Gastroesophageal sphincter (tissue), 3 donors: ENCODE measurements around the gene LCE6A.

Experiments used
- EP300 ChIP-seq: sonication (generic); formaldehyde crosslinking; IDR thresholded peaks from one replicate; pipeline ENCODE4 v1.6.1; 2017; ENCODE audit warnings: antibody characterized with exemption, mild to moderate bottlenecking
- TF ChIP-seq, protein P1 (sequence below), 4 experiments: fragments of 200-600 bp in 2 of 4; fragments of 450-650 bp in 2 of 4; sonication (generic) in 1 of 4; IDR thresholded peaks; one replicate each; pipeline ENCODE4 v1.5.1; 2017 to 2019; ENCODE audit warnings: antibody characterized with exemption in 4 of 4, mild to moderate bottlenecking in 2 of 4, moderate library complexity in 2 of 4

DNA sequence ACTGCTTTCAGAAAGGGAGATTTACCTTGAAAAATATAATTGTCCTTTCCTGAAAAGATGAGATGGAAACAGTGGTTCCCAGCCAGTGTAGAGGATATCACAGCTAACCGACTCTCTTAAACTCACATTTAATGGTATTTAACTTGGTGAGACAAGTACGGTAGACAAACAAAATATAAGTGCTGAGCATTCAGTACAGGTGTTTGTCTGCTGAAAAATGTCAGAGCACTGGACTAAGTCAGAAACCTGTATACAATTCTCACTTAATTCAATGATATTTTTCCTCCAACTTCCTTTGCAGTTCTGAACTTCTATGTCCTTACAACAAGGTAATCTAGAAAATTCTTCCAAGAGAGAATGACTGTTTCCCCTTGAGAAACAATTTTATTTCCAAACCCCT, 31.0 kb upstream of the LCE6A start, which contains the start of gene LCE1B:
- TF ChIP-seq, protein P1, sequence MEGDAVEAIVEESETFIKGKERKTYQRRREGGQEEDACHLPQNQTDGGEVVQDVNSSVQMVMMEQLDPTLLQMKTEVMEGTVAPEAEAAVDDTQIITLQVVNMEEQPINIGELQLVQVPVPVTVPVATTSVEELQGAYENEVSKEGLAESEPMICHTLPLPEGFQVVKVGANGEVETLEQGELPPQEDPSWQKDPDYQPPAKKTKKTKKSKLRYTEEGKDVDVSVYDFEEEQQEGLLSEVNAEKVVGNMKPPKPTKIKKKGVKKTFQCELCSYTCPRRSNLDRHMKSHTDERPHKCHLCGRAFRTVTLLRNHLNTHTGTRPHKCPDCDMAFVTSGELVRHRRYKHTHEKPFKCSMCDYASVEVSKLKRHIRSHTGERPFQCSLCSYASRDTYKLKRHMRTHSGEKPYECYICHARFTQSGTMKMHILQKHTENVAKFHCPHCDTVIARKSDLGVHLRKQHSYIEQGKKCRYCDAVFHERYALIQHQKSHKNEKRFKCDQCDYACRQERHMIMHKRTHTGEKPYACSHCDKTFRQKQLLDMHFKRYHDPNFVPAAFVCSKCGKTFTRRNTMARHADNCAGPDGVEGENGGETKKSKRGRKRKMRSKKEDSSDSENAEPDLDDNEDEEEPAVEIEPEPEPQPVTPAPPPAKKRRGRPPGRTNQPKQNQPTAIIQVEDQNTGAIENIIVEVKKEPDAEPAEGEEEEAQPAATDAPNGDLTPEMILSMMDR (IDR thresholded peaks at IDR 0.05): no peak
- TF ChIP-seq EP300: no peak
